Activated T-cell treated with anti-CD3 and anti-CD28 coated beads for 4 hours (primary cell): ENCODE data around the gene ZAR1L.

Experiments used
- DNase-seq: peaks from one replicate; pipeline ENCODE4 v3.0.0-alpha.2; 2020

ZAR1L gene

DNA sequence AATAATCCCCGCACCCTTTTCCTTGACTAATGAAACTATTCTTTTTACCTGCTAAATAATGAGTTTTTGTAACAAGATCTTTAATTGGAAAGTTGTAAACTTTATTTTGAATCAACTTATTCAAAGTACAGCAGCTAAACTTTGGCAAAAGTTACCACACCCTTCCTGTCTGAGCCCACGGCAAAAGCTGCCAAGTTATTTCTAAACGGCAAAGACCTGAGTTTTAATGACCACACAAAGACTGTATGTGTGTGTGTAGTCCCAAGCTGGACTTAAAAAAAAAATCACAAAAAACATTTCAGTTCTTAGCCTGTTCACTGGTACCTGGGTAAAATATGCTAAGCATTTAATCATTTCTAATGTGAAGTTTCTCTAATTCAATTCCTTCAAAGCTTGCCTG lies 60.7 kb downstream of the ZAR1L start:
- DNase-seq = no peak

GRCh38 chr13:32253911-32254399 lies 61.2 kb downstream of the ZAR1L start:
- DNase-seq = no peak
